ENCODE results near the gene SDSL.

The SDSL gene

GRCh38 chr12:113428482-113428881 lies 6.3 kb downstream of the SDSL start:
- TF ChIP-seq FOXP2 (optimal IDR thresholded peaks at IDR 0.05; ENCODE audit: borderline replicate concordance, extremely low read depth, extremely low read length, insufficient read depth) = no peak
- TF ChIP-seq, protein P1, sequence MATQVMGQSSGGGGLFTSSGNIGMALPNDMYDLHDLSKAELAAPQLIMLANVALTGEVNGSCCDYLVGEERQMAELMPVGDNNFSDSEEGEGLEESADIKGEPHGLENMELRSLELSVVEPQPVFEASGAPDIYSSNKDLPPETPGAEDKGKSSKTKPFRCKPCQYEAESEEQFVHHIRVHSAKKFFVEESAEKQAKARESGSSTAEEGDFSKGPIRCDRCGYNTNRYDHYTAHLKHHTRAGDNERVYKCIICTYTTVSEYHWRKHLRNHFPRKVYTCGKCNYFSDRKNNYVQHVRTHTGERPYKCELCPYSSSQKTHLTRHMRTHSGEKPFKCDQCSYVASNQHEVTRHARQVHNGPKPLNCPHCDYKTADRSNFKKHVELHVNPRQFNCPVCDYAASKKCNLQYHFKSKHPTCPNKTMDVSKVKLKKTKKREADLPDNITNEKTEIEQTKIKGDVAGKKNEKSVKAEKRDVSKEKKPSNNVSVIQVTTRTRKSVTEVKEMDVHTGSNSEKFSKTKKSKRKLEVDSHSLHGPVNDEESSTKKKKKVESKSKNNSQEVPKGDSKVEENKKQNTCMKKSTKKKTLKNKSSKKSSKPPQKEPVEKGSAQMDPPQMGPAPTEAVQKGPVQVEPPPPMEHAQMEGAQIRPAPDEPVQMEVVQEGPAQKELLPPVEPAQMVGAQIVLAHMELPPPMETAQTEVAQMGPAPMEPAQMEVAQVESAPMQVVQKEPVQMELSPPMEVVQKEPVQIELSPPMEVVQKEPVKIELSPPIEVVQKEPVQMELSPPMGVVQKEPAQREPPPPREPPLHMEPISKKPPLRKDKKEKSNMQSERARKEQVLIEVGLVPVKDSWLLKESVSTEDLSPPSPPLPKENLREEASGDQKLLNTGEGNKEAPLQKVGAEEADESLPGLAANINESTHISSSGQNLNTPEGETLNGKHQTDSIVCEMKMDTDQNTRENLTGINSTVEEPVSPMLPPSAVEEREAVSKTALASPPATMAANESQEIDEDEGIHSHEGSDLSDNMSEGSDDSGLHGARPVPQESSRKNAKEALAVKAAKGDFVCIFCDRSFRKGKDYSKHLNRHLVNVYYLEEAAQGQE (IDR thresholded peaks at IDR 0.05; ENCODE audit: insufficient read depth in 1 of 2, low read depth in 2 of 2, low read length in 2 of 2) = no peak
- no peak for TF ChIP-seq SIN3A (IDR thresholded peaks at IDR 0.05; ENCODE audit: borderline replicate concordance, insufficient read depth, low read length)
- no peak for TF ChIP-seq POLR2AphosphoS5 (IDR thresholded peaks at IDR 0.05; ENCODE audit: low read depth, low read length)
- no peak for TF ChIP-seq TAF1 (IDR thresholded peaks at IDR 0.05; ENCODE audit: borderline replicate concordance, insufficient read depth, low read length)

DNA sequence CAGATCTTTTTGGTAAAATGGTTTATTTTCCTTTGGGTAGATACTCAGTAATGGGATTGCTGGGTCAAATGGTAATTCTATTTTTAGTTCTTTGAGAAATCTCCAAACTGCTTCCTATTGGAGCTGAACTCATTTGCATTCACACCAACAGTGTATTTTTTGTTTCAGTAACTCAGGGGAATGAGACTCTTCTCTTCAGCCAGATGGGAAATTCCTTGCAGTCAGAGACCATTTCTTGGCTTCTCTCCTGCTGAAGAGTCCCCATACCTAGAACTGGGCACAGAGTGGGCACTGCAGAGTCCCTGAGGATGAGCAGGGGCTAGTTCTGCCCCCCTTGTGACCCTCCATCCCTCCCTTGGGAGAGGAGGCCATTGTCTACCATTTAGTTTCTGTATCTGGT lies 10.8 kb downstream of the SDSL start:
- TF ChIP-seq POLR2AphosphoS5 (IDR thresholded peaks at IDR 0.05; ENCODE audit: low read depth, low read length) = no peak
- TF ChIP-seq, protein P1 (IDR thresholded peaks at IDR 0.05; ENCODE audit: insufficient read depth in 1 of 2, low read depth in 2 of 2, low read length in 2 of 2) = no peak
- TF ChIP-seq SIN3A (IDR thresholded peaks at IDR 0.05; ENCODE audit: borderline replicate concordance, insufficient read depth, low read length) = no peak
- no peak for TF ChIP-seq TAF1 (IDR thresholded peaks at IDR 0.05; ENCODE audit: borderline replicate concordance, insufficient read depth, low read length)
- no peak for TF ChIP-seq FOXP2 (optimal IDR thresholded peaks at IDR 0.05; ENCODE audit: borderline replicate concordance, extremely low read depth, extremely low read length, insufficient read depth)

DNA sequence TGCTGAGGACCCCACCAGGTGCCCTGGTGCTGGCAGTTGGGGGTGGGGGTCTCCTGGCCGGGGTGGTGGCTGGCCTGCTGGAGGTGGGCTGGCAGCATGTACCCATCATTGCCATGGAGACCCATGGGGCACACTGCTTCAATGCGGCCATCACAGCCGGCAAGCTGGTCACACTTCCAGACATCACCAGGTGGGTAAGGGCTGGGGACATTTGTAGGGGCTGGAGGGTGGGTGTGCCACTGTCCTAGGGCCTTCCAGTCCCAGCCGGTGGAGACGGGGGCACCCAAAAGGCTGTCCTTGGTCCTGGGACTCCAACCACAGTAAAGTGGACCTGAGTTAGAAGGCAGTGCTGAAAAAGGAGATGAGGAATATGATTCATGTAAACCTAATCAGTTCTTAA lies 13.2 kb downstream of the SDSL start:
- TF ChIP-seq POLR2AphosphoS5 (IDR thresholded peaks at IDR 0.05; ENCODE audit: low read depth, low read length) = no peak
- TF ChIP-seq TAF1 (IDR thresholded peaks at IDR 0.05; ENCODE audit: borderline replicate concordance, insufficient read depth, low read length) = no peak
- no peak for TF ChIP-seq FOXP2 (optimal IDR thresholded peaks at IDR 0.05; ENCODE audit: borderline replicate concordance, extremely low read depth, extremely low read length, insufficient read depth)
- no peak for TF ChIP-seq SIN3A (IDR thresholded peaks at IDR 0.05; ENCODE audit: borderline replicate concordance, insufficient read depth, low read length)
- TF ChIP-seq, protein P1 (IDR thresholded peaks at IDR 0.05; ENCODE audit: insufficient read depth in 1 of 2, low read depth in 2 of 2, low read length in 2 of 2) = no peak

DNA sequence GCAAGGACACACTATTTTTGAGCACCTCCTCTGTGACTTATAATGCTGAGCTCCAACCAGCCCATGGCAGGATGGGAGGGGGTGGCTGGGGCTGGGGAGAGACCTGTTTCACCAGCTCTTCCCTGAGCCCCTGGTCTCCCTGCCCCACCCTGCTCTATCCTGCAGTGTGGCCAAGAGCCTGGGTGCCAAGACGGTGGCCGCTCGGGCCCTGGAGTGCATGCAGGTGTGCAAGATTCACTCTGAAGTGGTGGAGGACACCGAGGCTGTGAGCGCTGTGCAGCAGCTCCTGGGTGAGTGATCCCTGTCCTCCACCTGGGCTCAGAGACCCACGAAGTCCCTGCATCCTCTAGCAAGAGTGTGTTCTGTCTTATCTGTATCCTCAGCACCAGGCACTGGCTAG lies 14.4 kb downstream of the SDSL start:
- TF ChIP-seq FOXP2 (optimal IDR thresholded peaks at IDR 0.05; ENCODE audit: borderline replicate concordance, extremely low read depth, extremely low read length, insufficient read depth) = no peak
- TF ChIP-seq SIN3A (IDR thresholded peaks at IDR 0.05; ENCODE audit: borderline replicate concordance, insufficient read depth, low read length) = no peak
- TF ChIP-seq TAF1 (IDR thresholded peaks at IDR 0.05; ENCODE audit: borderline replicate concordance, insufficient read depth, low read length) = no peak
- no peak for TF ChIP-seq POLR2AphosphoS5 (IDR thresholded peaks at IDR 0.05; ENCODE audit: low read depth, low read length)
- TF ChIP-seq, protein P1 (IDR thresholded peaks at IDR 0.05; ENCODE audit: insufficient read depth in 1 of 2, low read depth in 2 of 2, low read length in 2 of 2) = no peak
